ENCODE measurements around the gene WDFY1.

- TF ChIP-seq CTCF (conservative IDR thresholded peaks at IDR 0.05; ENCODE audit: low read length): no peak
- no peak for TF ChIP-seq EZH2phosphoT487 (IDR thresholded peaks at IDR 0.05; ENCODE audit: borderline replicate concordance, low read depth, low read length)
These were observed 91.7 kb downstream of the WDFY1 start for GRCh38 chr2:223853425-223853837.
